ENCODE measurements around the gene PRDM15. TPM values are rescaled to one million over a fixed set of nuclear protein-coding genes. Genes with fewer than 3 reads are reported as not detected.

PRDM15 gene
- total RNA-seq, 1 experiment from 2014 or later: 11.2 TPM

DNA sequence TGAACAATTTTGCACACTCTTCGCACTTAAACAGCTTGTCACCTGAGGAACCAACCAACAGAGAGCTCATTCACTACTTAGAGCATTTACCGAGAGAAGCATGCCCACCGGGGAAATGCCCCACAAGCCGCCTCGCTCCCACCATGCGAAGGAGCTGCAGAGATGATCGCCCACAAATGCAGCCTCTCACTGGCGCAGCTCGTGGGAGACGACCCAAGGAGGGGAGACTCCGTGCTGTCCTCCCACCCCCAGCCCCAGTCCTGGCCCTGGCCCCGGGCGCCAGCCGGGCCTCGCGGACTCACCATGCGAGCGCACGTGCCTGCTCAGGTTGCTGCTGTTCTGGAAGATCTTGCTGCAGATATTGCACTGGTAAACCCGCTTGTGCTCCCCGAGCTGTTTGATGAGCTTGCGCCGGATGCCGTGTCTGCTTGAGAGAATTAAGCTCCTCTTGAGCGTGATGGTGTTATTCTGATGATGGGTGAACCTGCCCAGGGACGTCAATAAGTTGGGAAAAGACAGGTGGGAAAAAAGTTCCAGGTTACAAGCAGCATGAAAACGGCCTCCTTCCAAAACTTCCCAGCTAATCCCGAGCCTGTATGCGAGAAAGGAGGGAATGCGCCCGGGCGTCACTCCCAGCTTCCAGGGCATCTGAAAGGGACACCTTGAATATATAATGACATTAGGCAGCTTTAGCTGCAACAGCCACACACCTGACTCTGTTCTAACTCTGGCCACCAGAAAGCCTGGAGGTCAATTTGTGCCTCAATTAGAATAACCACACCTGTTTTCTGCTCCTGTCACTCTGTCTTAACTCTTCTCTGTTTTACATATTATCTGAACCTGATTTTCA is 42.8 kb downstream of the PRDM15 start:
- BruUV-seq (replicated peaks): no TSS peak
- ChIA-PET POLR2A (no interaction called here), CTCF (no interaction called here)
- Histone ChIP-seq H3K36me3 (ENCODE audit: control insufficient read depth, insufficient read depth, low read length) (no peaks in the 10 kb centered on the region; the same call in 1 of the 2 replicates), H3K27me3 (ENCODE audit: control insufficient read depth, insufficient read depth, low read length) (no peaks in the 10 kb centered on the region), H3K27ac (ENCODE audit: low read length) (no peak overlapping the region), H3K4me3 (ENCODE audit: low read depth in 2 of 2, low read length in 2 of 2) (no peak overlapping the region), H3K9me3 (ENCODE audit: control insufficient read depth, insufficient read depth, low read depth, low read length) (peaks cover 7% of the 10 kb centered on the region; the same call in 1 of the 2 replicates), H3K4me1 (ENCODE audit: control insufficient read depth, insufficient read depth, low read length) (no peaks in the 10 kb centered on the region)
- ATAC-seq (no peak), DNase-seq (ENCODE audit: low read depth, low spot score) (no peak)
- TF ChIP-seq POLR2AphosphoS5 (IDR thresholded peaks at IDR 0.05; ENCODE audit: low read depth, low read length): no peak
- TF ChIP-seq, protein P1, sequence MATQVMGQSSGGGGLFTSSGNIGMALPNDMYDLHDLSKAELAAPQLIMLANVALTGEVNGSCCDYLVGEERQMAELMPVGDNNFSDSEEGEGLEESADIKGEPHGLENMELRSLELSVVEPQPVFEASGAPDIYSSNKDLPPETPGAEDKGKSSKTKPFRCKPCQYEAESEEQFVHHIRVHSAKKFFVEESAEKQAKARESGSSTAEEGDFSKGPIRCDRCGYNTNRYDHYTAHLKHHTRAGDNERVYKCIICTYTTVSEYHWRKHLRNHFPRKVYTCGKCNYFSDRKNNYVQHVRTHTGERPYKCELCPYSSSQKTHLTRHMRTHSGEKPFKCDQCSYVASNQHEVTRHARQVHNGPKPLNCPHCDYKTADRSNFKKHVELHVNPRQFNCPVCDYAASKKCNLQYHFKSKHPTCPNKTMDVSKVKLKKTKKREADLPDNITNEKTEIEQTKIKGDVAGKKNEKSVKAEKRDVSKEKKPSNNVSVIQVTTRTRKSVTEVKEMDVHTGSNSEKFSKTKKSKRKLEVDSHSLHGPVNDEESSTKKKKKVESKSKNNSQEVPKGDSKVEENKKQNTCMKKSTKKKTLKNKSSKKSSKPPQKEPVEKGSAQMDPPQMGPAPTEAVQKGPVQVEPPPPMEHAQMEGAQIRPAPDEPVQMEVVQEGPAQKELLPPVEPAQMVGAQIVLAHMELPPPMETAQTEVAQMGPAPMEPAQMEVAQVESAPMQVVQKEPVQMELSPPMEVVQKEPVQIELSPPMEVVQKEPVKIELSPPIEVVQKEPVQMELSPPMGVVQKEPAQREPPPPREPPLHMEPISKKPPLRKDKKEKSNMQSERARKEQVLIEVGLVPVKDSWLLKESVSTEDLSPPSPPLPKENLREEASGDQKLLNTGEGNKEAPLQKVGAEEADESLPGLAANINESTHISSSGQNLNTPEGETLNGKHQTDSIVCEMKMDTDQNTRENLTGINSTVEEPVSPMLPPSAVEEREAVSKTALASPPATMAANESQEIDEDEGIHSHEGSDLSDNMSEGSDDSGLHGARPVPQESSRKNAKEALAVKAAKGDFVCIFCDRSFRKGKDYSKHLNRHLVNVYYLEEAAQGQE (IDR thresholded peaks at IDR 0.05; ENCODE audit: insufficient read depth in 1 of 2, low read depth in 2 of 2, low read length in 1 of 2): no peak
- TF ChIP-seq, protein P2, sequence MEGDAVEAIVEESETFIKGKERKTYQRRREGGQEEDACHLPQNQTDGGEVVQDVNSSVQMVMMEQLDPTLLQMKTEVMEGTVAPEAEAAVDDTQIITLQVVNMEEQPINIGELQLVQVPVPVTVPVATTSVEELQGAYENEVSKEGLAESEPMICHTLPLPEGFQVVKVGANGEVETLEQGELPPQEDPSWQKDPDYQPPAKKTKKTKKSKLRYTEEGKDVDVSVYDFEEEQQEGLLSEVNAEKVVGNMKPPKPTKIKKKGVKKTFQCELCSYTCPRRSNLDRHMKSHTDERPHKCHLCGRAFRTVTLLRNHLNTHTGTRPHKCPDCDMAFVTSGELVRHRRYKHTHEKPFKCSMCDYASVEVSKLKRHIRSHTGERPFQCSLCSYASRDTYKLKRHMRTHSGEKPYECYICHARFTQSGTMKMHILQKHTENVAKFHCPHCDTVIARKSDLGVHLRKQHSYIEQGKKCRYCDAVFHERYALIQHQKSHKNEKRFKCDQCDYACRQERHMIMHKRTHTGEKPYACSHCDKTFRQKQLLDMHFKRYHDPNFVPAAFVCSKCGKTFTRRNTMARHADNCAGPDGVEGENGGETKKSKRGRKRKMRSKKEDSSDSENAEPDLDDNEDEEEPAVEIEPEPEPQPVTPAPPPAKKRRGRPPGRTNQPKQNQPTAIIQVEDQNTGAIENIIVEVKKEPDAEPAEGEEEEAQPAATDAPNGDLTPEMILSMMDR (IDR thresholded peaks at IDR 0.05): no peak
- TF ChIP-seq TCF7L2 (IDR thresholded peaks at IDR 0.05; ENCODE audit: low read depth, low read length): no peak
- no peak for TF ChIP-seq SIN3A (IDR thresholded peaks at IDR 0.05; ENCODE audit: borderline replicate concordance, insufficient read depth, low read depth, low read length)
- in situ Hi-C loops (cut with HindIII; ENCODE audit: low pct_unique_long_range_greater_than_20kb, low sequenced_read_pairs) (no loop called here), intact Hi-C loops (cut with micrococcal nuclease; ENCODE audit: unreplicated experiment) (no loop called here)

DNA sequence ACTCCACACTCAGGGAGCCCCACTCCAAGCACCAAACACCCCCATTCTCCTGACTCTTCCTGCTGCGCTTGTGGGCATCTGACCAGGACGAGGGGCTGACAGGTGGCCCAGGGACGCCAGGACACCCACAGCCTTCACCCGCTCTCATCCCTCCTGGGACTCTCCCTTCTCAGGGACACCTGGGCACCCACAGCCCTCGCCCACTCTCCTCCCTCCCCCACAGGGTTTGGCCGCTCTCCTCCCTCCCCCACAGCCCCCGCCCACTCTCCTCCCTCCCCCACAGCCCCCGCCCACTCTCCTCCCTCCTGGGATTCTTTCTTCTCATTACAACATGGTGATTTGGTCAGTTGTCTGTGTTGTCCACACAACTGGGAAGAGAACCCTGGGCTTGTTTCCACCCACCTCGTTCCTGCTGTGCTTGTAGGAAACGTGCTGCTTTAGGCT is 43.4 kb downstream of the PRDM15 start:
- H3K27ac ChIP-seq (ENCODE audit: low read length): no peak overlapping the region
- H3K4me3 ChIP-seq (ENCODE audit: low read depth in 2 of 2, low read length in 2 of 2): no peak overlapping the region
- in situ Hi-C loops (cut with HindIII; ENCODE audit: low pct_unique_long_range_greater_than_20kb, low sequenced_read_pairs): no loop called here
- BruUV-seq (replicated peaks): no TSS peak
- intact Hi-C loops (cut with micrococcal nuclease; ENCODE audit: unreplicated experiment): no loop called here
- H3K36me3 ChIP-seq (ENCODE audit: control insufficient read depth, insufficient read depth, low read length): no peaks in the 10 kb centered on the region; the same call in 1 of the 2 replicates
- ATAC-seq (no peak), DNase-seq (ENCODE audit: low read depth, low spot score) (no peak)
- peaks cover under 1% of the 10 kb centered on the region; the same call in 1 of the 2 replicates for H3K9me3 ChIP-seq (ENCODE audit: control insufficient read depth, insufficient read depth, low read depth, low read length)
- H3K4me1 ChIP-seq (ENCODE audit: control insufficient read depth, insufficient read depth, low read length): no peaks in the 10 kb centered on the region
- ChIA-PET POLR2A (no interaction called here), CTCF (no interaction called here)
- H3K27me3 ChIP-seq (ENCODE audit: control insufficient read depth, insufficient read depth, low read length): no peaks in the 10 kb centered on the region
- TF ChIP-seq SIN3A (IDR thresholded peaks at IDR 0.05; ENCODE audit: borderline replicate concordance, insufficient read depth, low read depth, low read length) (no peak), POLR2AphosphoS5 (IDR thresholded peaks at IDR 0.05; ENCODE audit: low read depth, low read length) (no peak), TCF7L2 (IDR thresholded peaks at IDR 0.05; ENCODE audit: low read depth, low read length) (no peak)
- TF ChIP-seq, protein P2 (IDR thresholded peaks at IDR 0.05): no peak
- TF ChIP-seq, protein P1 (IDR thresholded peaks at IDR 0.05; ENCODE audit: insufficient read depth in 1 of 2, low read depth in 2 of 2, low read length in 1 of 2): no peak
